Measurements from ENCODE around the gene DDX1. TPM values are rescaled to one million over a fixed set of nuclear protein-coding genes. Genes with fewer than 3 reads are reported as not detected.

The DDX1 gene
- total and polyA plus RNA-seq, 5 experiments from 2014 or later: 39.9 to 64.1 (median 57.7) TPM

- Mint-ChIP-seq H3K4me1 (peaks cover 9 to 26% (median 24%) of the 10 kb centered on the region in 4 donors), H3K36me3 (peaks cover 0 to 40% (median 8%) of the 10 kb centered on the region in 3 donors), H3K4me3 (no peak overlapping the region), H3K9me3 (no peaks in the 10 kb centered on the region), H3K27ac (peak overlapping the region in 2 of 10 donors; percentile 4 to 45), H3K27me3 (no peaks in the 10 kb centered on the region)
- ATAC-seq (no peak), DNase-seq (no peak)
- POLR2A ChIA-PET: interaction anchor here (0.7 kb wide), 1 partner anchor 15 kb away, joined by 4 read pairs; no protein-coding TSS in a partner anchor
These were observed 35.9 kb upstream of the DDX1 start for GRCh38 chr2:15555760-15556193.

- POLR2A ChIA-PET: no interaction called here
- Mint-ChIP-seq H3K27ac (no peak overlapping the region), H3K27me3 (no peaks in the 10 kb centered on the region), H3K36me3 (peaks cover 0 to 37% (median 8%) of the 10 kb centered on the region in 3 donors), H3K4me1 (peaks cover 9 to 28% (median 25%) of the 10 kb centered on the region in 4 donors), H3K9me3 (no peaks in the 10 kb centered on the region), H3K4me3 (no peak overlapping the region)
- ATAC-seq: no peak
- no peak for DNase-seq
These were observed 35.2 kb upstream of the DDX1 start for GRCh38 chr2:15556311-15556930.

- Mint-ChIP-seq H3K4me3 (no peak overlapping the region), H3K27me3 (no peaks in the 10 kb centered on the region), H3K27ac (no peak overlapping the region), H3K36me3 (peaks cover 0 to 25% (median 2%) of the 10 kb centered on the region in 3 donors), H3K4me1 (peaks cover 17 to 43% (median 37%) of the 10 kb centered on the region in 4 donors), H3K9me3 (no peaks in the 10 kb centered on the region)
- POLR2A ChIA-PET: no interaction called here
- ATAC-seq (no peak), DNase-seq (no peak)
These were observed 33.8 kb upstream of the DDX1 start for GRCh38 chr2:15557887-15558311.

GRCh38 chr2:15559379-15560139 lies 32.1 kb upstream of the DDX1 start:
- Mint-ChIP-seq H3K9me3 (no peaks in the 10 kb centered on the region), H3K27ac (peak overlapping the region in 4 of 10 donors; percentile 16 to 53 (median 36)), H3K36me3 (peaks cover 0 to 11% (median 2%) of the 10 kb centered on the region in 3 donors), H3K4me3 (peak overlapping the region; percentile 41 to 100 (median 88)), H3K4me1 (peaks cover 21 to 49% (median 38%) of the 10 kb centered on the region in 4 donors), H3K27me3 (no peaks in the 10 kb centered on the region)
- ATAC-seq (no peak), DNase-seq (no peak)
- POLR2A ChIA-PET: interaction anchor here (0.7 kb wide), 1 partner anchor 396 kb away, joined by 3 read pairs; no protein-coding TSS in a partner anchor

GRCh38 chr2:15560140-15560987 lies 31.3 kb upstream of the DDX1 start:
- Mint-ChIP-seq H3K27ac (peak overlapping the region; percentile 91 to 100 (median 99)), H3K9me3 (no peaks in the 10 kb centered on the region), H3K4me3 (peak overlapping the region; percentile 86 to 100 (median 99)), H3K4me1 (peaks cover 21 to 49% (median 36%) of the 10 kb centered on the region in 4 donors), H3K36me3 (peaks cover 0 to 8% (median 0%) of the 10 kb centered on the region in 3 donors), H3K27me3 (peaks cover 0 to 6% (median 0%) of the 10 kb centered on the region in 5 donors)
- ATAC-seq (peak; percentile 36 to 41), DNase-seq (peak in 3 of 10 donors; percentile 5 to 19 (median 8))
- POLR2A ChIA-PET: interaction anchor here (0.6 to 1.9 kb wide), 4 partner anchors 16 to 121 kb away, joined by 3 to 13 read pairs (median 5); partner anchors contain the start of gene DDX1

- ATAC-seq (peak; percentile 76 to 87), DNase-seq (peak; percentile 59 to 88 (median 73))
- Mint-ChIP-seq H3K36me3 (peaks cover 0 to 5% (median 0%) of the 10 kb centered on the region in 3 donors), H3K4me3 (peak within 1 kb of the TSS; percentile 86 to 100 (median 99)), H3K4me1 (peaks cover 21 to 49% (median 36%) of the 10 kb centered on the region in 4 donors), H3K27me3 (peaks cover 0 to 9% (median 0%) of the 10 kb centered on the region in 5 donors), H3K27ac (peak within 1 kb of the TSS; percentile 91 to 100 (median 99)), H3K9me3 (no peaks in the 10 kb centered on the region)
- POLR2A ChIA-PET: interaction anchor here (0.6 to 1.9 kb wide), 7 partner anchors 15 to 419 kb away, joined by 3 to 13 read pairs (median 5); partner anchors contain the start of gene DDX1
These were observed 30.6 kb upstream of the DDX1 start, which contains the start of gene NBAS for GRCh38 chr2:15560988-15561573. Gene NBAS, minus strand, starts transcription at chr2:15561334. Its CDS starts 30 bp downstream, at chr2:15561304.

- H3K4me1 Mint-ChIP-seq: peaks cover 21 to 49% (median 36%) of the 10 kb centered on the region in 4 donors
These were observed 29.9 kb upstream of the DDX1 start for GRCh38 chr2:15561574-15562344.

GRCh38 chr2:15562354-15563031 lies 29.2 kb upstream of the DDX1 start:
- Mint-ChIP-seq H3K9me3 (no peaks in the 10 kb centered on the region), H3K27me3 (peaks cover 0 to 11% (median 0%) of the 10 kb centered on the region in 5 donors), H3K36me3 (no peaks in the 10 kb centered on the region), H3K27ac (peak overlapping the region; percentile 91 to 100 (median 99)), H3K4me3 (peak overlapping the region; percentile 86 to 100 (median 99)), H3K4me1 (peaks cover 21 to 49% (median 36%) of the 10 kb centered on the region in 4 donors)
- ATAC-seq: no peak
- DNase-seq: no peak
- POLR2A ChIA-PET: interaction anchor here (1.2 to 1.9 kb wide), 4 partner anchors 25 to 421 kb away, joined by 4 to 13 read pairs (median 7); partner anchors contain the start of gene DDX1

More at GRCh38 chr2:15561574-15562344, 29.9 kb upstream of the DDX1 start:
- POLR2A ChIA-PET: interaction anchor here (1.0 to 1.9 kb wide), 7 partner anchors 14 to 420 kb away, joined by 3 to 13 read pairs (median 5); partner anchors contain the start of gene DDX1
- DNase-seq (peak in 7 of 10 donors; percentile 7 to 64 (median 47)), ATAC-seq (peak; percentile 53 to 68)
- Mint-ChIP-seq H3K27ac (peak overlapping the region; percentile 91 to 100 (median 99)), H3K9me3 (no peaks in the 10 kb centered on the region), H3K4me3 (peak overlapping the region; percentile 86 to 100 (median 99)), H3K27me3 (peaks cover 0 to 9% (median 0%) of the 10 kb centered on the region in 5 donors), H3K36me3 (no peaks in the 10 kb centered on the region)

- DNase-seq (no peak), ATAC-seq (no peak)
- peaks cover 0 to 12% (median 0%) of the 10 kb centered on the region in 5 donors for H3K27me3 Mint-ChIP-seq
- POLR2A ChIA-PET: no interaction called here
- H3K36me3 Mint-ChIP-seq: no peaks in the 10 kb centered on the region
- H3K4me3 Mint-ChIP-seq: peak overlapping the region in 5 of 10 donors; percentile 20 to 99 (median 59)
- peak overlapping the region in 6 of 10 donors; percentile 22 to 94 (median 57) for H3K27ac Mint-ChIP-seq
- H3K4me1 Mint-ChIP-seq: peaks cover 19 to 43% (median 30%) of the 10 kb centered on the region in 4 donors
- no peaks in the 10 kb centered on the region for H3K9me3 Mint-ChIP-seq
These were observed 28.2 kb upstream of the DDX1 start for GRCh38 chr2:15563227-15564100.
